Measurements from ENCODE around the gene RTRAF.

Gene RTRAF

GRCh38 chr14:51989293-51990234, at the start of gene RTRAF:
Gene RTRAF (plus strand): TSS chr14:51989546. CDS start chr14:51989640, 94 bp downstream.
- peak; percentile 94 for DNase-seq

- DNase-seq: no peak
Measured at GRCh38 chr14:51939755-51940301, 49.5 kb upstream of the RTRAF start.

- DNase-seq: no peak
Measured at GRCh38 chr14:51942971-51943370, 46.4 kb upstream of the RTRAF start.

- DNase-seq: no peak
Measured at GRCh38 chr14:51950007-51950406, 39.3 kb upstream of the RTRAF start.

GRCh38 chr14:51951656-51952055, 37.7 kb upstream of the RTRAF start:
- DNase-seq: no peak

GRCh38 chr14:51954031-51954430, 35.3 kb upstream of the RTRAF start:
- no peak for DNase-seq

GRCh38 chr14:51954657-51955056, 34.7 kb upstream of the RTRAF start:
- DNase-seq: no peak

- DNase-seq: no peak
Measured at GRCh38 chr14:51957950-51958349, 31.4 kb upstream of the RTRAF start.

- DNase-seq: no peak
Measured at GRCh38 chr14:51959928-51960327, 29.4 kb upstream of the RTRAF start.

- no peak for DNase-seq
Measured at GRCh38 chr14:51960866-51961265, 28.5 kb upstream of the RTRAF start.

- DNase-seq: no peak
Measured at GRCh38 chr14:51962711-51963110, 26.6 kb upstream of the RTRAF start.

GRCh38 chr14:51963286-51963685, 26.1 kb upstream of the RTRAF start:
- DNase-seq: no peak

GRCh38 chr14:51967521-51967920, 21.8 kb upstream of the RTRAF start:
- no peak for DNase-seq

GRCh38 chr14:51969852-51970540, 19.4 kb upstream of the RTRAF start:
- DNase-seq: no peak

- no peak for DNase-seq
Measured at GRCh38 chr14:51972566-51972965, 16.8 kb upstream of the RTRAF start.

- no peak for DNase-seq
Measured at GRCh38 chr14:51977075-51977474, 12.3 kb upstream of the RTRAF start.

GRCh38 chr14:51978681-51979085, 10.7 kb upstream of the RTRAF start:
- DNase-seq: no peak

- DNase-seq: peak; percentile 96
Measured at GRCh38 chr14:51979088-51979709, 10.1 kb upstream of the RTRAF start.

GRCh38 chr14:51981218-51981854, 8.0 kb upstream of the RTRAF start:
- no peak for DNase-seq

- DNase-seq: no peak
Measured at GRCh38 chr14:51988221-51988620, 1.1 kb upstream of the RTRAF start.

- DNase-seq: no peak
Measured at GRCh38 chr14:51990488-51990887, 1.1 kb downstream of the RTRAF start.

- no peak for DNase-seq
Measured at GRCh38 chr14:51993285-51993920, 4.1 kb downstream of the RTRAF start.

Data from activated CD8-positive, alpha-beta memory T cell treated with anti-CD3 and anti-CD28 coated beads, Interleukin-2, amount 50 U/mL, for 48 hours (primary cell).